K562 treated with DMSO at 1 percent for 12 hours (cell line): ENCODE measurements around the gene CERKL. TPM values are rescaled to one million over a fixed set of nuclear protein-coding genes. Genes with fewer than 3 reads are reported as not detected.

Source experiments
- total RNA-seq: library from RNA; unstranded; fragments of 300-600 nt; gene quantifications from 2 replicates; pipeline ENCODE4 v1.2.3, GENCODE V29; 2022; ENCODE audit not compliant: insufficient read depth

The CERKL gene, protein sequence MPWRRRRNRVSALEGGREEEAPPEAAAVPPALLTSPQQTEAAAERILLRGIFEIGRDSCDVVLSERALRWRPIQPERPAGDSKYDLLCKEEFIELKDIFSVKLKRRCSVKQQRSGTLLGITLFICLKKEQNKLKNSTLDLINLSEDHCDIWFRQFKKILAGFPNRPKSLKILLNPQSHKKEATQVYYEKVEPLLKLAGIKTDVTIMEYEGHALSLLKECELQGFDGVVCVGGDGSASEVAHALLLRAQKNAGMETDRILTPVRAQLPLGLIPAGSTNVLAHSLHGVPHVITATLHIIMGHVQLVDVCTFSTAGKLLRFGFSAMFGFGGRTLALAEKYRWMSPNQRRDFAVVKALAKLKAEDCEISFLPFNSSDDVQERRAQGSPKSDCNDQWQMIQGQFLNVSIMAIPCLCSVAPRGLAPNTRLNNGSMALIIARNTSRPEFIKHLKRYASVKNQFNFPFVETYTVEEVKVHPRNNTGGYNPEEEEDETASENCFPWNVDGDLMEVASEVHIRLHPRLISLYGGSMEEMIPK
- not detected in 2 replicates for total RNA-seq

DNA sequence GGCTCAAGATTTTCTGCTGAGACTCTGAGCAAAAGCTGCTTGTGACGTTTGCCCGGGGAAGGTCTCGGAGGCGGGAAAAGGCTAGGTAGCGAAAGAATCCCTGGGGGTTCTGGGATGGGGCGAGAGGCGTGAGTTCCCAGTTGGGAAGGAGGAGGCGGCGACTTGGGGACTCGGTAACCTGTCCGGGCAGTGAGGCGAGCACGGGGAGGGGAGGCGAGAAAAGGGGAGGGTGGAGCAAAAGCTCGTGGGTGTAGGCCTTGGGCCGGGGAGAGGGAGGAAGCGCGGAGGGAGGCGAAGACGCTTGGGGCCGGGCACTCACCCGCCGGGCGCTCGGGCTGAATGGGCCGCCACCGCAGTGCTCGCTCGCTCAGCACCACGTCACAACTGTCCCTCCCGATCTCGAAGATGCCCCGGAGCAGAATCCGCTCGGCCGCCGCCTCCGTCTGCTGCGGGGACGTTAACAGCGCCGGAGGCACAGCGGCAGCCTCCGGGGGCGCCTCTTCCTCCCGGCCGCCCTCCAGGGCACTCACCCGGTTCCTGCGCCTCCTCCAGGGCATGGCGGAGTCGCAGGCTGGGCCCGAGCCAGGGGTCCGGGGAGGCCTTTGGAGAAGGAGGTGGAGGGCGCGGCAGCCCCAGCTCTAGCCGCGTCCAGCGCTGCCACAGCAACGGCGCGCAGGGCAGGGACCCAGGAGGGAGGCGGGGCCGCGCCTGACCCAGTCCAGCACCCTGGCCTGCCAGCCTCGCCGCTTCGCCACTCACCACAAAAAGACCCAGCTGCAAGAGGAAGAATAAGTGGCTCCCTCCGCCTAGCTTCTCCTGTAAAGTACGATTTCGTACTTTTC is at the start of gene CERKL:
CERKL (minus strand) TSS at position 656 of the 842 bp plus-strand sequence; CDS start at position 557, 99 bp downstream.

DNA sequence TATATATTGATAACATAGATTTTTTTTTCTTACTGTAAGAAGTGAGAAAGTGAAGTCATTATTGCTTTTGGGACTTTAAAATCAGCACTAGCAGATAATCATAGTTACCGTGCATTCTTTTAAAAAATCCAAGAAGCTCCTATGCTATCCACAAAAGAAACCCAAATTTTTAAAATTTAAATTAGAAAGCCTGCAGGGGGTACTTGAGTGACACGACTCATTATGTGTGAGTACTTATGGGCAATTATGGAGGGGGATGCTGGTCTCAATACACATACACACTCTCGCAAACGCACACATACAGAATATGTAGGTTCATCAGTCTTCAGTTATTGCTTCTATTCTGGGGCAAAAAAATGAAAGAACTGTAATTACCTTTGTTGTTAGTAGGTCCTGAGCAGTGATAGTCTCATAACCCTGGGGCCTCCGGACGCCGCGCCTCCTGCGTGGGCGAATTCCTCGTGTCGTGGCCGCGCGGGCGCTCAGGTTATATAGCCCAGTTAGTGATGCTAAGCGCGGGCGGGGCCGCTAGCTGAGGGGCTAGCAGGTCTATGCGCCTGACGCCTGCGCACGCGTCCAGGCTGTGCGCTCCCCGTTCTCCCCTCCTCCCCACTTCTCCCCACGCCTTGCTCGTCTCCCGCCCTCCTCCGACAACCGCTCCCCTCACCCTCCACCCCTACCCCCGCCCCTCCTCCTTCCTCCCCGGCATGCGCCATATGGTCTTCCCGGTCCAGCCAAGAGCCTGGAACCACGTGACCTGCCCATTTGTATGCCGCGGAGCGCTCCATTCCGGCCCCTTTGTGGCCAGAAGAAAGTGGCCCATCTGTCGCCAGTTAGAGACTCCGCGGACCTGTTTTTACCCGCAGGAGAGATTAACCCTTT is 23.4 kb upstream of the CERKL start, which contains the start of gene NEUROD1:
NEUROD1 (minus strand) TSS at position 463 of the 882 bp plus-strand sequence. CDS start 1,657 bp downstream, outside the sequence.

Other genes with a start within 250 kb of the CERKL start
- not detected in 2 replicates for gene ITGA4, start 199.7 kb downstream of the CERKL start, total RNA-seq
- not detected in 2 replicates for gene NEUROD1, start 23.4 kb upstream of the CERKL start, total RNA-seq
- gene ITPRID2, start 234.6 kb upstream of the CERKL start, total RNA-seq: 14.3 and 59.5 TPM in 2 replicates